IMR-90 (cell line): ENCODE data around the gene CAMK2D. TPM values are rescaled to one million over a fixed set of nuclear protein-coding genes. Genes with fewer than 3 reads are reported as not detected.

ENCODE experiments used
- ATAC-seq: fragments of 200-7000 bp; cut with Tn5 transposase; 2 replicates; pipeline ENCODE4 v1.9.1; 2020; ENCODE audit warnings: low read depth, mild to moderate bottlenecking, moderate library complexity
- BruUV-seq: library from RNA; stranded (reverse); fragments of 400-500 nt; replicated peaks from 2 replicates; lab custom pipeline; 2021; lab: Mats Ljungman, UMichigan
- CTCF ChIA-PET: fragments of 300-600 bp; formaldehyde crosslinking; extraction: SDS; loops from one replicate; lab custom pipeline; 2021; ENCODE audit warnings: antibody characterized with exemption; lab: Yijun Ruan, JAX
- POLR2A ChIA-PET: fragments of 300-600 bp; sonication (Branson Sonifier 250); formaldehyde crosslinking; loops from one replicate; lab custom pipeline; 2022; ENCODE audit warnings: antibody characterized with exemption; ENCODE audit not compliant: unreplicated experiment; lab: Charles Lee
- DNase-seq: peaks from one replicate; pipeline ENCODE4 v3.0.0; 2013
- H2AFZ ChIP-seq: replicated peaks from 2 replicates; pipeline ENCODE3; 2013; ENCODE audit warnings: low read length, mild to moderate bottlenecking; ENCODE audit not compliant: poor library complexity
- H2AK5ac ChIP-seq: 2 replicates; pipeline ENCODE4 v1.6.1; 2013; ENCODE audit warnings: low read depth, low read length, inconsistent platforms
- H2AK9ac ChIP-seq: replicated peaks from 2 replicates; pipeline ENCODE3; 2013; ENCODE audit warnings: mild to moderate bottlenecking, low read depth, low read length, moderate library complexity; ENCODE audit not compliant: poor library complexity
- H2BK120ac ChIP-seq: 2 replicates; pipeline ENCODE4 v1.6.1; 2013; ENCODE audit warnings: low read depth, low read length, inconsistent platforms
- H2BK15ac ChIP-seq: 3 replicates; pipeline ENCODE4 v1.6.1; 2013; ENCODE audit warnings: low read depth, low read length, inconsistent platforms
- H2BK20ac ChIP-seq: 2 replicates; pipeline ENCODE4 v1.6.1; 2013; ENCODE audit warnings: low read depth, mild to moderate bottlenecking, inconsistent platforms, low read length, moderate library complexity
- H2BK5ac ChIP-seq: 2 replicates; pipeline ENCODE4 v1.6.1; 2013; ENCODE audit warnings: mild to moderate bottlenecking, low read depth, low read length, inconsistent platforms; ENCODE audit not compliant: poor library complexity, severe bottlenecking
- H3K14ac ChIP-seq: replicated peaks from 2 replicates; pipeline ENCODE4 v1.6.1; 2013; ENCODE audit warnings: low read depth, low read length, inconsistent platforms
- H3K18ac ChIP-seq: 2 replicates; pipeline ENCODE4 v1.6.1; 2013; ENCODE audit warnings: low read depth, low read length, control low read depth
- H3K23ac ChIP-seq: 2 replicates; pipeline ENCODE4 v1.6.1; 2013; ENCODE audit warnings: low read depth, low read length, inconsistent platforms
- H3K27ac ChIP-seq: 2 replicates; pipeline ENCODE4 v1.5.1; 2013; ENCODE audit warnings: mild to moderate bottlenecking, control low read depth, low read length; ENCODE audit not compliant: insufficient read depth
- H3K27me3 ChIP-seq: 2 replicates; pipeline ENCODE4 v1.6.1; 2013; ENCODE audit warnings: low read length; ENCODE audit not compliant: control insufficient read depth, insufficient read depth
- H3K36me3 ChIP-seq: 2 replicates; pipeline ENCODE4 v1.6.1; 2013; ENCODE audit warnings: low read length, mixed read lengths; ENCODE audit not compliant: control insufficient read depth, insufficient read depth
- H3K4ac ChIP-seq: 2 replicates; pipeline ENCODE4 v1.6.1; 2013; ENCODE audit warnings: low read depth, low read length, inconsistent platforms
- H3K4me1 ChIP-seq: 2 replicates; pipeline ENCODE4 v1.6.1; 2013; ENCODE audit warnings: low read length, mixed read lengths; ENCODE audit not compliant: control insufficient read depth, insufficient read depth
- H3K4me2 ChIP-seq: 2 replicates; pipeline ENCODE4 v1.6.1; 2013; ENCODE audit warnings: low read depth, mild to moderate bottlenecking, control low read depth, low read length, moderate library complexity
- H3K4me3 ChIP-seq: 2 replicates; pipeline ENCODE4 v1.5.1; 2013; ENCODE audit warnings: low read depth, mild to moderate bottlenecking, control low read depth, low read length, moderate library complexity; ENCODE audit not compliant: insufficient read depth
- H3K56ac ChIP-seq: 2 replicates; pipeline ENCODE4 v1.6.1; 2013; ENCODE audit warnings: low read length, inconsistent platforms; ENCODE audit not compliant: insufficient read depth; ENCODE audit errors: extremely low read depth
- H3K79me1 ChIP-seq, 2 experiments: 2 replicates each; pipeline ENCODE4 v1.6.1; 2013; ENCODE audit warnings: low read length in 2 of 2, inconsistent platforms in 1 of 2, low read depth in 1 of 2
- H3K9ac ChIP-seq: 2 replicates; pipeline ENCODE4 v1.6.1; 2013; ENCODE audit warnings: low read depth, low read length, control low read depth
- H3K9me1 ChIP-seq: 2 replicates; pipeline ENCODE4 v1.6.1; 2013; ENCODE audit warnings: low read length, inconsistent platforms; ENCODE audit not compliant: insufficient read depth
- H3K9me3 ChIP-seq: 2 replicates; pipeline ENCODE4 v1.6.1; 2013; ENCODE audit warnings: low read length; ENCODE audit not compliant: control insufficient read depth, insufficient read depth
- H4K20me1 ChIP-seq: 2 replicates; pipeline ENCODE4 v1.6.1; 2013; ENCODE audit warnings: low read length, inconsistent platforms; ENCODE audit not compliant: insufficient read depth
- H4K5ac ChIP-seq: 2 replicates; pipeline ENCODE4 v1.6.1; 2013; ENCODE audit warnings: mild to moderate bottlenecking, low read depth, low read length, control low read depth
- H4K8ac ChIP-seq, 2 experiments: 2 replicates each; pipeline ENCODE4 v1.6.1; 2013; ENCODE audit warnings: low read depth in 2 of 2, low read length in 2 of 2, control low read depth in 1 of 2, inconsistent platforms in 1 of 2
- H4K91ac ChIP-seq: 2 replicates; pipeline ENCODE4 v1.6.1; 2013; ENCODE audit warnings: low read depth, low read length, inconsistent platforms; ENCODE audit not compliant: insufficient read depth
- BHLHE40 ChIP-seq: fragments of 150-350 bp; IDR thresholded peaks from 2 replicates; pipeline ENCODE4 v1.6.1; 2016; ENCODE audit warnings: mild to moderate bottlenecking, low read depth, low read length
- CEBPB ChIP-seq: IDR thresholded peaks from 2 replicates; pipeline ENCODE4 v1.6.1; 2012; ENCODE audit warnings: low read depth, low read length, improper control_type of control experiment
- MAFK ChIP-seq: IDR thresholded peaks from 2 replicates; pipeline ENCODE4 v1.6.1; 2012; ENCODE audit warnings: low read depth, low read length, improper control_type of control experiment
- SMC3 ChIP-seq: fragments of 150-350 bp; IDR thresholded peaks from 2 replicates; pipeline ENCODE4 v1.6.1; 2016; ENCODE audit warnings: low read depth, mild to moderate bottlenecking, antibody characterized with exemption, low read length, moderate library complexity
- WGBS, 2 experiments: methylation state at CpG; one replicate each; pipeline versions ENCODE4 v1.1.5 to v1.1.7; 2013; ENCODE audit warnings: missing lambda C conversion rate in 2 of 2; ENCODE audit not compliant: insufficient read length in 1 of 2; ENCODE audit errors: extremely low coverage in 2 of 2; 5-methylcytosine and 5-hydroxymethylcytosine counted together
- dilution Hi-C: fragments of 300-500 bp; cut with HindIII; formaldehyde crosslinking; loops from one replicate; pipeline ENCODE4 v1.14.3; 2018; ENCODE audit warnings: low sequenced_read_pairs; ENCODE audit not compliant: unreplicated experiment
- in situ Hi-C: fragments of 300-500 bp; cut with MboI; formaldehyde crosslinking; loops from 3 replicates; pipeline ENCODE4 v1.14.3; 2019; ENCODE audit warnings: low sequenced_read_pairs, inconsistent platforms, mixed read lengths
- intact Hi-C: fragments of 100-400 bp; cut with micrococcal nuclease; formaldehyde crosslinking; loops from 2 replicates; pipeline ENCODE4 v1.10.0; 2022
- polyA plus RNA-seq, 3 experiments: library from polyadenylated mRNA; depleted of rRNA; stranded (reverse); fragments of >200 nt; gene quantifications; 2 replicates each; pipeline ENCODE4 v1.2.3, GENCODE V29; 2012; ENCODE audit warnings: low replicate concordance in 1 of 3
- total RNA-seq: library from RNA; depleted of rRNA; stranded (reverse); fragments of >200 nt; gene quantifications from 2 replicates; pipeline ENCODE4 v1.2.3, GENCODE V29; 2012

Gene CAMK2D
- total and polyA plus RNA-seq, 2 of the 4 experiments (the other 2 are of a cell fraction) = 44.6 to 156 TPM

DNA sequence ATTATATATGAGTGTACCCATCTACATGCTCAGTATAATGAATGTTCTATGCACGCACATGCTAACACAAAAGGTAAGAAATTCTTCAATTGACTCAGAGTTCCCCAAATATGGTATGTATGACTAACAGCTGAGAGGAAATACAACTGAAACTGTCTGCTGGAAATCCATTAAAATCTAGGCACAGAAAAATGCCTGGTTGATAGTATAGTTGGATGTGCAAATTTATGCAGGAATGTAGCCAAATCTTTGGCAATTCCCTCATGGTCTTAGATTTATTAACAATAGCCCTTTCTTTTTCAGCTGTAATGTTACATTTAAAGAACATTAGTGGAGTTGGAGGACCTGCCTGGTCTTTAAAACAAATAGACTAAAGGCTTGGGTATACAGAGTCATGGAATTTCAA, 5.5 kb downstream of the CAMK2D start:
- Histone ChIP-seq H3K9me3 (no peaks in the 10 kb centered on the region), H2BK5ac (peak overlapping the region; percentile 30), H2AK5ac (no peak overlapping the region), H2BK20ac (no peak overlapping the region), H3K14ac (no peak overlapping the region), H3K56ac (no peak overlapping the region), H3K27me3 (no peaks in the 10 kb centered on the region), H2AK9ac (no peak overlapping the region), H3K36me3 (no peaks in the 10 kb centered on the region), H3K9ac (no peak overlapping the region), H4K20me1 (peaks cover under 1% of the 10 kb centered on the region), H2BK15ac (no peak overlapping the region), H4K5ac (no peak overlapping the region), H3K23ac (no peak overlapping the region), H3K27ac (peak overlapping the region; percentile 13; the same call in 1 of the 2 replicates), H2AFZ (no peak overlapping the region), H3K79me1 (peaks cover 6 to 30% of the 10 kb centered on the region in 2 experiments), H4K91ac (no peak overlapping the region), H3K4me3 (no peak overlapping the region), H3K18ac (no peak overlapping the region), H3K4me2 (peak overlapping the region; percentile 62), H3K9me1 (no peaks in the 10 kb centered on the region; the same call in 1 of the 2 replicates), H4K8ac (no peak overlapping the region), H3K4me1 (0 out of 2 replicates have a peak, but pooled peaks cover 1% of the 10 kb centered on the region), H2BK120ac (no peak overlapping the region), H3K4ac (no peak overlapping the region)
- peak; percentile 25 for ATAC-seq
- TF ChIP-seq BHLHE40 = peak; percentile 30; the same call in 1 of the 2 replicates
- no peak for TF ChIP-seq SMC3
- TF ChIP-seq CEBPB = no peak
- TF ChIP-seq MAFK = no peak
- in situ Hi-C loops (loop anchor here (10.0 kb wide), 1 partner anchor 211 kb away; no protein-coding TSS in a partner anchor), intact Hi-C loops (loop anchor here (5.0 kb wide), 1 partner anchor 74 kb away; no protein-coding TSS in a partner anchor), dilution Hi-C loops (no loop called here)
- CTCF ChIA-PET = no interaction called here
- no CpG with 5 or more reads among the region's 1 CpG for WGBS, 2 experiments
- DNase-seq = peak; percentile 70
- BruUV-seq = no TSS peak
- POLR2A ChIA-PET = no interaction called here
